HG03108 (cell line): ENCODE data around the gene NEAT1.
"Not testable (repeated sequence)": the region's sequence is repeated elsewhere in the genome, so short reads cannot be mapped to it uniquely, and the experiment has no call there.

Experiments used
- ATAC-seq: cut with Tn5 transposase; IDR thresholded peaks from one replicate; pipeline ENCODE4 v1.9.1; 2021; ENCODE audit warnings: moderate library complexity; ENCODE audit not compliant: unreplicated experiment

Gene NEAT1

DNA sequence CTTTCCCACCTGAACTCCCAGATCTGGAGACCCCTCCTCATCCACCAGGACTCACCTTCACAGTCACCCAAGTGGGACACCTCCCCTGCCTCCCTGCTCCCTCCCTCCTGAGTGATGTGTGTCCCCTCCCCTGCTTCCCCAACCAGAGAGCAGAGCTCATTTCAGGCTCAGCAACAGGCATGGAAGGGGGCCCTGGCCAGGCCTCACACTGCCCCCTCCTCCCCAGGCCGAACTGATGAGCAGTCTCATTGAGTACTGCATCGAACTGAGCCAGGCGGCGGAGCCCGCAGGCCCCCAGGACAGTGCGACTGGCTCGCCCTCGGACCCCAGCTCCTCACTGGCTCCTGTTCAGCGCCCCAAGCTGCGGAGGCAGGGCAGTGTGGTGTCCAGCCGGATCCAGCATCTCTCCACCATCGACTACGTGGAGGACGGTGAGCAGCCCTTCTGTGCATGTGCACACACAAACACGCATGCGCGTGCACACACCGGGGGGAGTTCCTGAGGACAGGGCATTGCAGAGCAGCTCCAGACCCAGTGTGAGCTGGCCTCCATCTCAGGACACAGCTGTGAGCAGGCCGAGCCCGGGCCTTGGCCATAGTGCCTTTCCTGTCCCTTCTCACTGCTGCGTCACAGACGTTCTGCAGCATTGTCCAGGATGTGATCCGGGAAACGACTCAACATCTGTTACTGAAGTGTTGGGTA lies 17.8 kb upstream of the NEAT1 start:
- no peak for ATAC-seq

DNA sequence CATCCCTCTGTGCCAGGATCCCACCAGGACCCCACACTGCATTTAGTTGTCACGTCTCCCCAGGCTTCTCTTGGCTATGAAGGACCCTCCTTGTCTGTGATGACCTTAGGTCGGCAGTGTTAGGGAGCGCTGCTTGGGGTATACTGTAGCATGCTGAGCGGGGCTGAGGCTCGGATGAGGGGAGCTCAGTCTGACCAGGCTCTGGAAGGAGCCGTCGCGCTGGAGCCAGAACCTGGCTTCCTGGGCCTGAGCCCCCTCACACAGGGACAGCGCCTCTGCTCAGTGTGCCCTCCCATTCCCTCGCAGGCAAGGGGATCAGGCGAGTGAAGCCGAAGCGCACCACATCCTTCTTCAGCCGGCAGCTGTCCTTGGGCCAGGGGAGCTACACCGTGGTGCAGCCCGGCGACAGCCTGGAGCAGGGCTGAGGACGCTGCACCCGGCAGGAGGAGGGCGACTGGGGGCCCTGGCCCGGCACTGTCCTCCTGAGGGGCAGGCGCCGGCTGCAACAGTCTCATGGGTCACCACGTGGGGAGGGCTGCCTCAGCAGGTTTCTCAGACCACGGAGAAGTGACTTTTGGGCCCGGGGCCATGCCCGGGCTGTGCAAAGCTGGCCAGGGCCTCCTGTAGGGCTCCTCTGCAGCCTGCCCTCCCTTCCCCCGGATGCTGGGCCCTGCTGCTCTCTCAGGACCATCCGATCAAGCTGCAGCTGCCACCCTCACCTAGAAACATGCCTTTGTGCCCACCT lies 11.5 kb upstream of the NEAT1 start:
- ATAC-seq: no peak

DNA sequence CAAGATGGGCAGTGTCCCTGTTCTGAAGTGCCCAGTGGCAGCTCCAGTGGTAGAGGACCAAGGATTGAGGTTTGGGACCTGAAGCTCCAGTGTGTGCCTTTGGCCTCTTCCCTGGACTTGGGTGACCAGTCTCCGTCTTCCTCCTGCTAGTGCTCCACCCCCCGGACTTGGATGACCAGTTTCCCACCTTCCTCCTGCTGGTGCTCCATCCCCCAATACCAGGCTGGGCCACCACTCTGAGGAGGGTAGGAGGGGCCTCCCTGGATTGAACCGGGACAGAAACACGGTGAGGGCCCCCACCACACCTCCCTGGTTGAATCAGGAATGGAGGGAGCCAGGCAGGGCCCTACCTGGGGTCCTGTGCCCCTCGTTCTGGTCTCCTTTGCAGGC lies 10.9 kb upstream of the NEAT1 start:
- no peak for ATAC-seq

DNA sequence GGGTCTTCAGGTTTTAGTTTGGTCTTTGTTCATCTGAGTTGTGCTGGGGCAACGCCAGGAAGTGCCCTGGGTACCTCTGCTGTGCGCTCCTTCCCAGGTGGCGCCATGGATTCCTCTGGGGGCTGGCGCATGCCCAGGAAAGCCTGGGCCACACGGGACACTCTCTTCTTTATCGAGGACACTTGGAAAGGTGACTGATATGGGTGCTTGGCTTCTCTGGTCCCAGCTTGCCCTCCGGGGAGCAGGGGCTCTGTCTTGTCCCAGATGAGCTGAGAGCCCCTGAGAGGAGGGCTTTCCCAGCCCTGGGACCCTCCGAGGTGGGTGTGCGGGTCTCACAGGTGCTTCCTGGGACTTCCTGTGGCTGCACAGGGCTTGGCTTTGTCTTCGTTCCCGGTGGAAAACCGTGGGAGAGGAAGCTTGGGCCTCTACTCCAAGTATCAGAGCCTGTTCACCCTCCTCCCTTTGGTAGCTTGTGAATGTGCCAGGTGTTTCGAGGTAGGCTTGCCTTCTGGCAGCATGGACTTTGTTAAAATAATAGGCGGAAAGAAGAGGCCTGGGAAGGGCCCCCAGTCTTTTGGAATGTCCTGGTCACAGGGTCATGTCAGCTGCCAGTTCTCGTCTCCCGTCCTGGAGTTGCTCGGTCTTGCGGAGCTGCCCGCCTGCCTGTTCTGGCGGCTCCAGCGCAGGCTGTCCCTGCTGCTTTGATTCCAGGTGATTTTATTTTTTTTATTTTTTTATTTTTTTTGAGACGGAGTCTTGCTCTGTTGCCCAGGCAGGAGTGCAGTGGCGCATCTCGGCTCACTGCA lies 10.1 kb upstream of the NEAT1 start:
- no peak for ATAC-seq

DNA sequence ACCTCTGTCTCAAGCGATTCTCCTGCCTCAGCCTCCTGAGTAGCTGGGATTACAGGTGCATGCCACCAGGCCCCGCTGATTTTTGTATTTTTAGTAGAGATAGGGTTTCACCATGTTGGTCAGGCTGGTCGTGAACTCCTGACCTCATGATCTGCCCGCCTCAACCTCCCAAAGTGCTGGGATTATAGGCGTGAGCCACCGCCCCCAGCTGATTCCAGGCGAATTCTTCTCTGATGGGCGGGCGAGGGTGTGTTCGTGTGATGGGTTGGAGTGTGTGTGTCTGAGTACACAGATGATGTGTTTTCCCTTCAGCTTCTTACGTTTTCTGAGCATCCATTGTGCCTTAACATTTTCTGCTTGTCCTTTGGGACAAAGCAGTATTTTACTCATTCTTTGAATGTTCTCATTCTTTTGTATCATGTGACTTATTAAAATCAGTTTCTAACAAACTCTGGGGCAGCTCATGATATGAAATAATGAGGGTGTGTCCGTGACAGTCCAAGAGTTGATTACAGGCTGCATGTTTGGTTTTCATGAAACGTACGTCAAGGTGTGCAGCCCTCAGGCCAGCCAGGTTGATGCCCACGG lies 9.4 kb upstream of the NEAT1 start:
- ATAC-seq: not testable (repeated sequence)

DNA sequence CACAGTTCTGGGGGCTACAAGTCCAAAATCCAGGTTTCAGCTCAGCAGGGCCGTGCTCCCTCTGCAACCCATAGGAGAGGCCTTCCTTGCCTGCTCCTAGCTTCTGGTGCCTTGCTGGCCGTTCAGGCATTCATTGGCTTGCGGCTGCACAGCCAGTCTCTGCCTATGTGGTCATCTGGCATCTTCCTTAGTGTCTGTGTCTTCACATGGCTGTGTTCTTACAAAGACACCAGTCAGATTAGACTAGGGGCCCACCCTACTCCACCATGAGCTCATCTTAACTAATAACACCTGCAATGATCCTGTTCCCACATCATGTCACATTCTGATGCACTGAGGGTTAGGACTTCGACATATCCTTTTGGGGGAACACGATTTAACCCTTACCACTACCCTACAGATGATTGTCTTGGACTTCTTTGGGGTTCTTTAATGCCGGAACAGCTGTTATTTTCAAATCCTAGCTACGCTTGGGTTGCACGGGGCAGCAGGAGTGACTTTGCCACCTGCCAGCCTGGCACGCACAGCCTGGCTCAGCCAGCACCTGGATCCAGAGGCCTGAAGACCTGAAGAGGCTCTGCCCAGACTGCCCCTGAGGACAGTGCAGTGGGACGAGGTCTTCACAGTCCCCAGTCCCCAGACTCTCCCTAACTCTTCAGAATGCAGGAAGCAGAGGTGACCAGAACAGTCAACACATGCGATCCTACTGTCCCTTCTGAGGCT lies 7.7 kb upstream of the NEAT1 start:
- no peak for ATAC-seq

DNA sequence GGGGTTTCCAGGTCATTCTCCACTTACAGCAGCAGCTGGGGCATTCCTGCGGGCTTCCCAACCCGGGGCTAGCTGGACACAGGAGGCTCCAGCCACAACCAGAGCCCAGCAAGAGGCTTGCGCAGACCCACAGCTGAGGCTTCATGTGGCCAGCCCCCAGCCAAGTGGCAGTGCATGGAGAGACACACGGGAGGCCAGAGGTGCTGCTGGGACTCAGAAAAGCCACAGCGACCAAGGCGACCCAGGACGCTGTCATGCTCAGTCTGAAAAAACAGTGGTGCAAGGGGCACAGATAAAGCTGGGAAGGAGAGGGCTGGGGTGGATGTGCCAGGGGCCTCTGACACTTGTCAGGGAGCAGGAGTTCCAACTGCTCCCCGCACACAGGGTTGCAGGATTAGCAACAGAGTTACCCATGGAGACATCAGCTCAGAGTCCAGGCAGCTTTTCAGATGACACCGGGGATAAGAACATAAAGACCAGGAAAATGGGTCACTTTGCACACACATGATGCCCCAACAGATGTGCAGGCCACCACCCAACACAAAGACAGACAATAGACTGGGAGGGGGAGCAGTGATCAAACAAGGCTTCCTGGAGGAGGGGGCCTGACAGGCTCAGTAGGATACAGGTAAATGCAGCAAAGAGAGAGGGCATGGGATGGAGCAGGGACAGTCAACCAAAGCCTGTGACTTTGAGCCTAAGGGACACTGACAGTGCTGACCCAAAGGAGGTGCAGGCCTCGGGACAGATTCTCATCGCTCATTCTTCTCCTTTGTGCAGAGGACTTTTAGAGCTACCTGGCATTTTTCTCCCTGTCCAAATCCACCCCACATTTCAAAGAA lies 6.9 kb upstream of the NEAT1 start:
- ATAC-seq: no peak

DNA sequence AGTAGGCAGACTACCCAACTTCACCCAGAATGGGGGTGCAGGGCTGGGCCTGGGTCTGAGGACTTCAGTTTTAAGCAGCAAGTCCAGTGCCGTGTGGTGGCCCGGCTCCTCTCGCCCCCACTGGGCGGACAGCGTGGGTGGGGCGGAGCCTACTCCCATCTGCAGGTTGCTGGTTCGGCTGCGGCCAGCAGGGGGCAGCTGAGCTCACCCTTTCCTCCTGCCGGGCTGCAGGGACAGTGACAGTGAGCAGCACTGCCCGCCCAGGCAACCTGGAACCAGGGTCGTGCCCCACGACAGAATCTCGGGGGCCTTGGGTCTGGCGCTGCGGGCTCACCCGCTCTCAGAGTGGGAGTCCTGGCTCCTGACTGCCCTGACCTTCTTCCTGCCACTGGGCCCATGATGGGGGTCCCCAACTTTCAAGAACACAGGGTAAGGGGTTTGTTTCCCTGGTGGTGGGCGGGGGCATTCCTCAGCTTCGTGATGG lies 6.2 kb upstream of the NEAT1 start:
- ATAC-seq: no peak

DNA sequence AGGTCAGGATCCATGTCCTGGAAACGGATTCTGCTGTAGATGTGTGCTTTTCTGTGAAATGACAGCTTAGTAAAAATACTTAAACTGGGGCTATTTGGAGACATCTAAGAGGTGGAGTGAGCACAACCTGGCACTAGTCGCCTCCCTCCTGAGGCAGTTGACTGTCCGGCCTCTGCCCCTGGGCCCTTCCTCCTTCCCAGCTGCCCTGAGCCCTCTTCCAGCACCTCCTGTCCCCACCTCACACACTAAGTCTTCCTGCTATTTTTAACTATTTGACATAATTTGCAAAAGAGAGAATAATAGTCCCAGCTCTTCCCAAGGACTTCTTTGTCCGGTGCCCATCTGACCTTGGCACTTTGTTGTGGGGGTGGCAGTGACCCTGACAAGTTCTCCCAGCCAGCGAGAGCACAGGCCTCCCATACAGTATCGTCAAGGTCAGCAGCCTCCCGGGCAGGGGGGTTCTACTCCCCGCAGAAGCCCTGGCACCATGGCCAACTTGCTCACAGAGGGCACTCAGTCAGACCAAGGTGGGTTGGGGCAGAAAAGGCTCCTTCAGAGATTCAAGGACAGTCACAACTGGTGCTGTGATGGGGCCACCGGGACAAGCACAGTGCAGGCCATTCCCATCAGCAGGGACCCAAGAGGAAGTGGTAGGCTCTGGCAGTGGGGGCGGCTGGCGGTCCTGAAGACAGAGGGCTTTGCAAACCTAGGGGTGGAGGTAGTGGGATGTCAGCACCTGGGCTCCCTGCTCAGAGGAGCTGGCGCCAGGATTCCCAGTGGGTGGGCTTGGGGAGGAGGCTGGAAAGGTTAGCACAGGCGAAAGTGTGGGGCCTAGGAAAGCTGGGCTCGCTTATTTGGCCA lies 5.5 kb upstream of the NEAT1 start:
- no peak for ATAC-seq

DNA sequence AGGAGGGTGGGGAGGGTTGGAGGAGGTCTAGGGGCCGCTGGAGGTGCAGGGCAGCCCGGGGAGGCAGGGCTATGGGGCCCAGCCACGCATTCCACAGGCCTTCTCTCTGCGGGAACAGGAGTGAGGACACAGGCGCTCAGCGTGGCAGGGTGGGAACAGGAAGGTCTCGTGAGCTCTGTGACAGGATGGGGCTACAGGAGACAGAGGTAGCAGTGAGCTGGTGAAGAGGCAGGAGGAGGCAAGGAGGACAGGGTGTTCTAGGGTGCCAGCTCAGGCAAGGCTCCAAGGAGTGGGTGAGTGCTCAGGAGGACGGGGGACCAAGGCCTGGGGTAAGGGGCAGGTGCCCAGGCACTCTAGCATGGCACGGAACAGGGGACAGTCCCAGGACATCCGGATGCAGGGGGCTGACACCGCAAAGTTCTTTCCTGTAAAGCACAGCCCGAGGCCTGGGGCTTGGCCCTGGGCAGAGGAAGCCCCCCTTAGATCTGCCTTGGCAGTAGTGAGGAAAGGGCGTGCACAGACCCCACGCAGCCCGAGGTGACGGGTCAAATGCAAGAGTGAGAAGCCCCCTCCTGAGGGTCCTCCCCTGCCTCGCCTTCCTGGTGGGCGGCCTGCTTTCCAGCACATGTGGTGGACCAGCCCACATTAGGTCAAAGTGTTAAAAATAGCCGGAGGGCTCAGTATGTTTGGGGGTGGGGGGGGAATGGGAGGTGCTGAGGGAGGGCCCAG lies 4.7 kb upstream of the NEAT1 start:
- no peak for ATAC-seq

DNA sequence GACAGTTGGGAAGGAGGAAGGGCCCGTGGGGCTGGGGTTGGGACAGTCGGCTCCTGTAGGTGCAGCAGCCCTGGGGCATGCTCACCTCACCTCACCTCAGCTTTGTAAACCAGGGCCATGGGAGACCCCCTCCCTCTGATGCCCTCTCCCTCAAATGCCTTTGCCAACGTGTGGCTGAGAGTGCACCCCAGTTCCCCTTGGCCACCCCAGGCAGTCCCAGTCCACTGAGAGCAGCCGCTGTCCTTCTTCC lies 4.2 kb upstream of the NEAT1 start:
- ATAC-seq: no peak

DNA sequence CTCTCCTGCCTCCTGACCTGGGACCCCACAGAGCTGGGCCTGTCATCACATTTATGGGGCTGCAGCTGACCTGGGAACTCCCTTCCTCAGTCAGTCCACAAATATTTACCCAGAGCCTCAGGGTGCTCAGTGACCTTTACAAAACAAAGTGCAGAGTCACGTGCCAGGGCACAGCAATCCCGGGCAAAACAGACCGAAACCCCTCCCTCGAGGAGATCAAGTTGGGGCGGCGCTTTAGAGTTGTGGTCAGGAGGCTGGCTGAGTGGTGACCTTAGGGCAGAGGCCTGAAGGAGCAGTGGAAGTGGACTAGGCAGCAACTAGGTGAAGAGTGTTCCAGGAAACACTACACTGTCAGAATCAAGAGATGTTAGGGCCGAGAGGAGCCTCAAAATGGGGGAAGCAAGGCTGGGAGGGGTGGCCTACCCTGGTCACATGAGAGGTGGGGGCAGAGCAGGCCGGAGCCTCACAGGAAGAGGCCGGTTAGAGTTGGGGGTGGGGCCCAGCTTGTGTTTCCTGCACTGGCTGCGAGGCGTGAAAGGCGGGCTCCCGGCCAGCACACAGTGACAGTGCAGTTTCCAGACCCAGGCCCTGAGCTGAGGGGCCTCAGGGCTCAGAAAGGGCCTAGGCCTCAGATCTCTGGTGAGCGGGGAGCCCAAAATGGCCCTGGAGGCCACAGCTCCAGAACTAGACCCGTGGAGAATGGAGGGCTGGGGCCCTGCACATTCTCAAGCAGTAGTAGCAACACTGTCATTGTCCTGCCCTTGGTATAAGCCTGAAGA lies 3.7 kb upstream of the NEAT1 start:
- ATAC-seq: peak; percentile 31

DNA sequence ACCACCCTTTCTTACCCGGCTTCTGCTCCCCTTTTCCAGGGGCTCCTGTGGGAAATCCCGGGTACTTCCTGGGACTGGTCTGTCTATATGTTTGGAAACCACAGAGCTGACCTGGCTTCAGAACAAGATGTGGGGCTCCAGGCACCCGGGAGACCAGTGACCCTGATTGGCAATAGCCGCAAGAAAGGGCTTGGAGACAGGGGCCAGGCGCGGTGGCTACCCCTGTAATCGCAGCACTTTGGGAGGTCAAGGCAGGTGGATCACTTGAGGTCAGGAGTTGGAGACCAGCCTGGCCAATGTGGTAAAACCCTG lies 3.2 kb upstream of the NEAT1 start:
- no peak for ATAC-seq

DNA sequence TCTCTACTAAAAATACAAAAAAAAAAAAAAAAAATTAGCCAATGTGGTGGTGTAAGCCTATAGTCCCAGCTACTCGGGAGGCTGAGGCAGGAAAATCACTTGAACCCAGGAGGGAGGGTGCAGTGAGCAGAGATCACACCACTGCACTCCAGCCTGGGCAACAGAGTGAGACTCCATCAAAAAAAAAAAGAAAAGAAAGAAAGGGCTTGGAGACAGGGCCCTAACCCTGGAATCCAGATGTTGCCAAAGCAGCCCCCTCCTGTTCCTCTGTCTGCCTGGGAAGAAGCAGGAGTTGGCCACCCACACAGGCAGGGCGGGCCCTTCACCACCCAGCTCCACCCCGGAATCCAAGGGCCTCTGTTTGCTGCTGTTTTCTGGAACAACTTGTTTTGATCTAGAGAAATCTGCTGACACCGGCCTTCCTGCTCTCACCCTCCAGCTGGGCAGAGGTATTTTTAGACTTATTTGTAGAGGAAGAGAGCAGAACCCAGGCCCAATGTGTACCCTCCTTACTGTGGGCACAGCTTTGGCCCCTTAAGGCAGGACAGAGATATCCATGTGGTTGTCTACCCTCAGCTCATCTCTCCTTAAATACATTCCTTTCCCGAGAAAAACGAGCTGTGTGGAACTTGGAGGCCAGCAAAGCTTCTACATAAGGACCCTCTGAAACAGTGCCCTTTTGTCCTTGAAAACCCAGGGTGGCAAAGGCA lies 2.7 kb upstream of the NEAT1 start:
- no peak for ATAC-seq

DNA sequence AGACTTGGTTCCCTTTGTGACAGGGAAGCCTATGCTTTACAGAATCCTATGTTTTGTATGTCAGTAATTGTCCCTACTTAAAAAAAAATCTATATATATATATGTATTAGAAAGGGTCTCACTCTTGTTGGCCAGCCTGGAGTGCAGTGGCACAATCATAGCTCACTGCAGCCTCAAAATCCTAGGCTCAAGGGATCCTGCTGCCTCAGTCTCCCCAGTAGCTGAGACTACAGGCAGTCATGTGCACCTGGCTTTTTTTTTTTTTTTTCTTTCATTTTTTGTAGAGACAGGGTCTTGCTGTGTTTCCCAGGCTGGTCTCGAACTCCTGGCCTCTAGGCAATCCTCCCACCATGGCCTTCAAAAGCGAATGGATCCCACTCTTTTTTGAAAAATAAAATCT lies 2.1 kb upstream of the NEAT1 start:
- no peak for ATAC-seq

DNA sequence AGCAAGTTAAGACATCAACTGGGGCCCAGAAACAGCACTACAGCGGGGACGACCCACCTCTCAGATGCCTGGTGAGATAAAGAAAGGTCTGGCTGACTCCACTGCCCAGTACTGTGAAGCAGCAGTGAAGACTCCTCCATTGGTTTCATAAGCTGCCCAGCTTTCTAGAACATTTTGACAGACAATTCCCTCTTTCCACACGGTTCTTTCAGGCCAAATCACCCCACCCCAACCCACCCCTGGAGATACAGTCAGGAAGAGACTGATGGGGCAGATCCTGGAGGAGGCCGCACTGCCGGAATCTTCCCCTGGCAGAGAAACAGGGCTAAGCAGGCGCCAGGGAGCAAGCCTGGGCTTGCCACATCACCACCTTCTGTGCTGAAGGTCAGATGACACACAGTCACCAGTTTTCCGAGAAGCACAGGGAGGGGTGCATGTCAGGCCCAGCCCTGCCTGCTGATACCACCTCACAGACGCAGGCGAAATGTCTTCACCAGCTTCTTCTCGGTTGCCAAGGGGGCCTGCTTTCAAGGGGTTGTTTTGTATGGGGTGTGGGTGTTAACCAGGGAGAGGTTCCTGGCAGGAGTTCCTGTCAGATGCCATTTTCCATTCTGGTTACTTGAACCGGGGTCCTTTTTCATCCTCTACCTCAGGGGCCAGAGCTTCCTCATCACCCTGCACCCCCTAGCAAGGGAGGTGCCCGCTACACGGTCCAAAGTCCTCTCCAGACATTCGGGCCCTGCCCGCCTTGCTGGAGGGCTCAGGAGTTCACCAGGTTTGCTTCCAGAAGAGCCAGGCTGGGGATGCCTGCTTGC lies 1.4 kb upstream of the NEAT1 start:
- peak; percentile 15 for ATAC-seq
